ENCODE results near the gene PPP1R3A.

DNA sequence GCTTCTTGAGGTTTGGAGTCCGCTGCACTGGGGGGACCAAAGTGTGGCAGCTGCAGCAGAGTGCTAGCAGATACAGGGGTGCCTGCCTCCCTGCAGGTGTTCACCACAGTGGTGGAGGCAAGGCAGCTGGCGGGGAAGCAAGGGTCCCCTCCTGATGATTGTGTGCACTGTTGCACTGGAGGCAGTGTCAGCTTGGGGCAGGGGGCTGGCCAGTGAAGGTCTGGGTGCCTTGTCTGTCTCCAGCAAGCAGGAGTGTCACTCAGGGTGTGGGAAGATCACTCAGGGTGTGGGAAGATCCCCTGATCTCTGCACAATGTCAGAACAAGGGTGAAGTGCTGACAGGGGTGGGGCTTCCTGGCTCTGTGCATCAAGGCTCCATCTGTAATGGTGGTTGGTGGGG is 36.3 kb upstream of the PPP1R3A start:
- TF ChIP-seq, protein P1, sequence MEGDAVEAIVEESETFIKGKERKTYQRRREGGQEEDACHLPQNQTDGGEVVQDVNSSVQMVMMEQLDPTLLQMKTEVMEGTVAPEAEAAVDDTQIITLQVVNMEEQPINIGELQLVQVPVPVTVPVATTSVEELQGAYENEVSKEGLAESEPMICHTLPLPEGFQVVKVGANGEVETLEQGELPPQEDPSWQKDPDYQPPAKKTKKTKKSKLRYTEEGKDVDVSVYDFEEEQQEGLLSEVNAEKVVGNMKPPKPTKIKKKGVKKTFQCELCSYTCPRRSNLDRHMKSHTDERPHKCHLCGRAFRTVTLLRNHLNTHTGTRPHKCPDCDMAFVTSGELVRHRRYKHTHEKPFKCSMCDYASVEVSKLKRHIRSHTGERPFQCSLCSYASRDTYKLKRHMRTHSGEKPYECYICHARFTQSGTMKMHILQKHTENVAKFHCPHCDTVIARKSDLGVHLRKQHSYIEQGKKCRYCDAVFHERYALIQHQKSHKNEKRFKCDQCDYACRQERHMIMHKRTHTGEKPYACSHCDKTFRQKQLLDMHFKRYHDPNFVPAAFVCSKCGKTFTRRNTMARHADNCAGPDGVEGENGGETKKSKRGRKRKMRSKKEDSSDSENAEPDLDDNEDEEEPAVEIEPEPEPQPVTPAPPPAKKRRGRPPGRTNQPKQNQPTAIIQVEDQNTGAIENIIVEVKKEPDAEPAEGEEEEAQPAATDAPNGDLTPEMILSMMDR (IDR thresholded peaks at IDR 0.05; ENCODE audit: poor library complexity): no peak
- TF ChIP-seq EZH2 (IDR thresholded peaks at IDR 0.05; ENCODE audit: borderline replicate concordance): no peak

Measured in hepatocyte (in vitro differentiated cells).